Osteocyte (in vitro differentiated cells): ENCODE data around the gene PRKG1. TPM values are rescaled to one million over a fixed set of nuclear protein-coding genes. Genes with fewer than 3 reads are reported as not detected.

Source experiments
- DNase-seq: peaks from one replicate; pipeline ENCODE4 v3.0.0; 2021; ENCODE audit warnings: mixed read lengths; ENCODE audit not compliant: unreplicated experiment; ENCODE audit errors: extremely low spot score
- H3K27ac Mint-ChIP-seq: one replicate; pipeline ENCODE4 v1.8.0; 2021; ENCODE audit warnings: mild to moderate bottlenecking, mixed read lengths; ENCODE audit not compliant: unreplicated experiment
- H3K27me3 Mint-ChIP-seq: one replicate; pipeline ENCODE4 v1.8.0; 2021; ENCODE audit warnings: mixed read lengths; ENCODE audit not compliant: unreplicated experiment
- H3K36me3 Mint-ChIP-seq: one replicate; pipeline ENCODE4 v1.8.0; 2021; ENCODE audit warnings: mixed read lengths; ENCODE audit not compliant: unreplicated experiment
- H3K4me1 Mint-ChIP-seq: one replicate; pipeline ENCODE4 v1.8.0; 2021; ENCODE audit warnings: mixed read lengths; ENCODE audit not compliant: unreplicated experiment
- H3K4me3 Mint-ChIP-seq: one replicate; pipeline ENCODE4 v1.8.0; 2021; ENCODE audit warnings: mild to moderate bottlenecking, moderate library complexity, mixed read lengths; ENCODE audit not compliant: unreplicated experiment
- H3K9me3 Mint-ChIP-seq: one replicate; pipeline ENCODE4 v1.8.0; 2021; ENCODE audit warnings: mixed read lengths; ENCODE audit not compliant: unreplicated experiment
- total RNA-seq: library from RNA; stranded (reverse); gene quantifications from 2 replicates; pipeline ENCODE4 v1.2.1, GENCODE V29; 2021
- TF ChIP-seq, protein P1 (sequence below): fragments of 200-600 bp; sonication (generic); IDR thresholded peaks from 2 replicates; pipeline ENCODE4 v1.5.0; 2021; ENCODE audit warnings: antibody characterized with exemption, mild to moderate bottlenecking, moderate library complexity

The PRKG1 gene
- total RNA-seq, 1 donor from 2014 or later: 10.8 TPM

DNA sequence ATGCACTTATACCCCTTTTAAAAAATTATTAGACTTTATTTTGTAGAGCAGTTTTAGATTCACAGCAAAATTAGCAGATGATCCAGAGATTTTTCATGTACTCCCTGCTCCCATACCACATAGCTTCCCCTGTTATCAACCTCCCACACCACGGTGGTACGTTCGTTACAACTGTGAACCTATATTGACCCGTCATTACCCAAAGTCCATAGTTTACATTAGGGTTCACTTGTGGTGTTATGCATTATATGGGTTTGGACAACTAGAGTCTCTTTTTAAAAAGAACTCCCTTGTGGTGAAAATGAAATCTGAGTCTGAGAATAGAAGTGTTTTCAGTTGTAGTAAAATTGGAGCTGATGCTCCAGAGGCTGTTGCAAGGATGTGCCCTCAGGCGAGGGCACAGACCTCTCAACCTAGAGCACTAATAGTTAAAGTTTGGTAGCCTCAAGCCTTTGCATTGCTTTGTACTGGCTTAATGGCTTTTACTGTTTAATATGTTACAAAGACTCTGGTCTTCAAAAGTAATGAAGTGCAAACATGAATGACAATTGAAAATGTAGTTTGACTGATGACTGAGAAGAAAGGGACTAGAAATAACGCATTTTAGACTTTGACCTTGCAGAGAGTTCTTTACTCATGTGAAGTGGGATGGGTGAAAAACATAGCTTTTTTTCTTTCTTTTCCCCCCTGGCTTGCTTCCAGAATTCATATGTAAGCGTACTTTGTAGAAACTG lies 655.7 kb downstream of the PRKG1 start:
- H3K36me3 Mint-ChIP-seq: no peaks in the 10 kb centered on the region
- H3K27me3 Mint-ChIP-seq: no peaks in the 10 kb centered on the region
- DNase-seq: no peak
- peaks cover 9% of the 10 kb centered on the region for H3K4me1 Mint-ChIP-seq
- H3K4me3 Mint-ChIP-seq: no peak overlapping the region
- H3K9me3 Mint-ChIP-seq: no peaks in the 10 kb centered on the region
- TF ChIP-seq, protein P1, sequence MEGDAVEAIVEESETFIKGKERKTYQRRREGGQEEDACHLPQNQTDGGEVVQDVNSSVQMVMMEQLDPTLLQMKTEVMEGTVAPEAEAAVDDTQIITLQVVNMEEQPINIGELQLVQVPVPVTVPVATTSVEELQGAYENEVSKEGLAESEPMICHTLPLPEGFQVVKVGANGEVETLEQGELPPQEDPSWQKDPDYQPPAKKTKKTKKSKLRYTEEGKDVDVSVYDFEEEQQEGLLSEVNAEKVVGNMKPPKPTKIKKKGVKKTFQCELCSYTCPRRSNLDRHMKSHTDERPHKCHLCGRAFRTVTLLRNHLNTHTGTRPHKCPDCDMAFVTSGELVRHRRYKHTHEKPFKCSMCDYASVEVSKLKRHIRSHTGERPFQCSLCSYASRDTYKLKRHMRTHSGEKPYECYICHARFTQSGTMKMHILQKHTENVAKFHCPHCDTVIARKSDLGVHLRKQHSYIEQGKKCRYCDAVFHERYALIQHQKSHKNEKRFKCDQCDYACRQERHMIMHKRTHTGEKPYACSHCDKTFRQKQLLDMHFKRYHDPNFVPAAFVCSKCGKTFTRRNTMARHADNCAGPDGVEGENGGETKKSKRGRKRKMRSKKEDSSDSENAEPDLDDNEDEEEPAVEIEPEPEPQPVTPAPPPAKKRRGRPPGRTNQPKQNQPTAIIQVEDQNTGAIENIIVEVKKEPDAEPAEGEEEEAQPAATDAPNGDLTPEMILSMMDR: no peak
- H3K27ac Mint-ChIP-seq: no peak overlapping the region

DNA sequence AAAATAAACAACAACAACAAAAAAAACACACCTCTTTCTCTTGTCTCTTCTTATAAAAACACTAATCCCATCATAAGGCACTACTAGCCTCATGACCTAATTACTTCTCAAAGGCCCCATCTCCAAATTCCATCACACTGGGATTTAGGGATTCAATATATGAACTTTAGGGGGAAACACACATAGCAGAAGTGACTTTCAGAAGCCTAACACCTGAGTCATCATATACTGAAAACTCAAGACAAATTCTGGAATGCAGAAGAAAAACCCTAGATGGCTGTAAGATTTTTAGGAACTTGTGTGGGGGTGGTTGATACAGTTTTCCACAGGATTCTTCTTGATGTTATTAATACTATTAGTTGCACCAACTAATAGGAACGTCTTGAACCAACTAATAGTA lies 658.8 kb downstream of the PRKG1 start:
- H3K36me3 Mint-ChIP-seq: no peaks in the 10 kb centered on the region
- H3K27ac Mint-ChIP-seq: no peak overlapping the region
- peaks cover 9% of the 10 kb centered on the region for H3K4me1 Mint-ChIP-seq
- DNase-seq: no peak
- no peak overlapping the region for H3K4me3 Mint-ChIP-seq
- H3K27me3 Mint-ChIP-seq: no peaks in the 10 kb centered on the region
- TF ChIP-seq, protein P1: no peak
- no peaks in the 10 kb centered on the region for H3K9me3 Mint-ChIP-seq

DNA sequence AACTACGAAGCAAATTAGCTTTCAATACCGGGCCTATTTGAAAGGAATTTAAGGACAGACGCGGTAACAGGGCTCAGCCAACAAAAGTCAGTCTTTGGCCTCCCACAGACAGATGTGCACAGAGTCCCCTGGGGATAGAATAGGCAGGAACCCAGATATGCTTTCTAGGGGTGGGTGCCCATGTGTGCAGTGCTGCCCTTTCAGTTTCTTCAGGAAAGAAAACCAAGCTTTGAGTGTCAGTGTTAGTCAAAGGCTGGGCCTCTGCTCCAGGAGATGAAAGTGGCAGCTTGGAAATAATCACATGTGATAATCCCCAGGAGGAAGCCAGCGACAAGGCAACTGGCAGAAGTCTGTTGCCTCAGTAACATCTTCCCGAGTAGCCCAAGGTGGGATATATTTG lies 668.9 kb downstream of the PRKG1 start:
- no peak for DNase-seq
- Mint-ChIP-seq H3K36me3 (no peaks in the 10 kb centered on the region), H3K4me3 (no peak overlapping the region), H3K9me3 (no peaks in the 10 kb centered on the region), H3K27me3 (no peaks in the 10 kb centered on the region), H3K27ac (no peak overlapping the region), H3K4me1 (no peaks in the 10 kb centered on the region)
- TF ChIP-seq, protein P1: no peak

DNA sequence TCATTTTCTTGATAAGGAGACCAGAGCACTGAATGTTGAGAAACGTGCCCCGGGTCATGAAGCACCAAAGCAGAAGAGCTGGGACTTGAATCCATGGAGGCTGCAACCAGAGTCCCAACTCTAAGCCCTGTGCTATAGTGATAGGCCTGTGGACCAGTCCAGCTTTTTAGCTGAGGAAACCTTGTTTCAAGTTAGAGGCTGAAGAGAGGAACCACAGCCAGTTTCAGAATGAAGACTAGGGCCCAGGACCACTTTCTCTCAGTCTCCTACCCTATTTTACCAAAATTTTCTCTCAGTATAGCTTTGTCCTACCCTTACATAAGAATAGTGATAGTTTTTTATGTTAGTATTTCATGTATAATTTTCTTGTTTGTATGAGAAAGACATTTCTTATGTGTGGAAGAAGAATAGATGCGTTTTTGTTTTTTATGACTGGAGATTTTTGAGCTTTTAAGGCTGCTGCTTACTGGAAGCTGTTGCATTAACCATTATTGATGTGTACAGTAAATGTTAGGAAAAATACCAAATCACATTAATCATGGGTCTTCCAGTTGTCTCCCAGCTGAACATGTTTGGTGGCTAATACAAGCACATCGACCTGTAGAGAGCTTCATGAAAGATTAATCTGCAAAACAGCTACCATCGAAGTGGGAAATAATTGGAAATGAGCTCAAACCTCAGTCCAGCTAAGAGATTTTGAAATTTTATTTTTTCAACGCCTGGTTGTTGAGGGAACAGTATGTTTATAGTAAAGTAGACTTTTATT lies 670.1 kb downstream of the PRKG1 start:
- no peaks in the 10 kb centered on the region for H3K36me3 Mint-ChIP-seq
- no peak overlapping the region for H3K4me3 Mint-ChIP-seq
- DNase-seq: no peak
- no peaks in the 10 kb centered on the region for H3K27me3 Mint-ChIP-seq
- no peaks in the 10 kb centered on the region for H3K9me3 Mint-ChIP-seq
- no peak overlapping the region for H3K27ac Mint-ChIP-seq
- H3K4me1 Mint-ChIP-seq: no peaks in the 10 kb centered on the region
- TF ChIP-seq, protein P1: no peak

DNA sequence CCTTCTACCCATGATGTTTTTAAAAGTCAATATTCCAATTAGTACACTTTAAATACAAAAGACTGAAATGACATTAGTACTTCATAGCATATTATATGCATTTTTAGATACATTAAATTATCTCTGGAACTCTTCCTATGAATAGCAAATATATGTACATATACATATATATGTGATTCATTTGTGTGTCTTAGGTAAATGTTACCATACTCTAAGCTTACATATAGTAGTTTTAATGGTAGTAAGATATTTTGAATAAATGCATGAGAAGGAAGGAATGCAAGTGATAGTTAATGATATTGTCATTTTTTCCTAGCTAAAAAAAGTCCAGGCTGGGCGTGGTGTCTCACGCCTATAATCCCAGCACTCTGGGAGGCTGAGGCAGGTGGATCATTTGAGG lies 671.1 kb downstream of the PRKG1 start:
- no peaks in the 10 kb centered on the region for H3K36me3 Mint-ChIP-seq
- TF ChIP-seq, protein P1: no peak
- H3K27me3 Mint-ChIP-seq: no peaks in the 10 kb centered on the region
- no peaks in the 10 kb centered on the region for H3K4me1 Mint-ChIP-seq
- DNase-seq: no peak
- no peak overlapping the region for H3K4me3 Mint-ChIP-seq
- H3K27ac Mint-ChIP-seq: no peak overlapping the region
- no peaks in the 10 kb centered on the region for H3K9me3 Mint-ChIP-seq
